Spleen (tissue), 11 donors: ENCODE measurements around the gene EML3. TPM values are rescaled to one million over a fixed set of nuclear protein-coding genes. Genes with fewer than 3 reads are reported as not detected.

ENCODE experiments used
- DNase-seq: peaks from one replicate; pipeline ENCODE4 v3.0.0-alpha.2; 2020
- H3K27ac ChIP-seq, 8 donors: fragments of 200-600 bp; sonication (generic) in 7 of 8; 1 replicate in 4 of 8; 2 replicates in 4 of 8; pipeline versions ENCODE4 v1.5.0 to v1.8.0; 2016 to 2021; ENCODE audit warnings: inconsistent platforms in 4 of 8, mild to moderate bottlenecking in 4 of 8, moderate library complexity in 1 of 8
- H3K27me3 ChIP-seq, 7 donors: fragments of 200-600 bp; sonication (generic) in 6 of 7; replicated peaks in 1 of 7; 1 replicate in 4 of 7; 2 replicates in 3 of 7; pipeline versions ENCODE4 v1.5.0 to v1.8.0; 2016 to 2021; ENCODE audit warnings: inconsistent platforms in 3 of 7, mild to moderate bottlenecking in 1 of 7
- H3K36me3 ChIP-seq, 6 donors: fragments of 200-600 bp; sonication (generic) in 5 of 6; 1 replicate in 4 of 6; 2 replicates in 2 of 6; pipeline versions ENCODE4 v1.5.0 to v1.8.0; 2016 to 2021; ENCODE audit warnings: inconsistent platforms in 2 of 6
- H3K4me1 ChIP-seq, 6 donors: fragments of 200-600 bp; sonication (generic) in 5 of 6; 1 replicate in 3 of 6; 2 replicates in 3 of 6; pipeline versions ENCODE4 v1.5.0 to v1.8.0; 2016 to 2021; ENCODE audit warnings: inconsistent platforms in 3 of 6
- H3K4me3 ChIP-seq, 8 donors: fragments of 200-600 bp; sonication (generic) in 7 of 8; 1 replicate in 4 of 8; 2 replicates in 4 of 8; pipeline versions ENCODE4 v1.5.0 to v1.8.0; 2016 to 2021; ENCODE audit warnings: inconsistent platforms in 4 of 8, mild to moderate bottlenecking in 4 of 8, moderate library complexity in 2 of 8
- H3K9me3 ChIP-seq, 8 donors: fragments of 200-600 bp; sonication (generic) in 7 of 8; 1 replicate in 4 of 8; 2 replicates in 4 of 8; pipeline versions ENCODE4 v1.5.0 to v1.8.0; 2016 to 2021; ENCODE audit warnings: inconsistent platforms in 4 of 8
- POLR2A ChIP-seq, 3 donors: fragments of 450-650 bp; IDR thresholded peaks; one replicate each; pipeline ENCODE4 v1.5.1; 2017; ENCODE audit warnings: antibody characterized with exemption in 3 of 3, mild to moderate bottlenecking in 1 of 3
- POLR2AphosphoS5 ChIP-seq, 3 donors: sonication (generic); formaldehyde crosslinking; IDR thresholded peaks; one replicate each; pipeline ENCODE4 v1.5.1; 2017; ENCODE audit warnings: antibody characterized with exemption in 3 of 3
- WGBS, 5 donors: extraction: QIAGEN DNeasy Blood & Tissue Kit in 3 of 5; methylation state at CpG; one replicate each; pipeline versions ENCODE4 v1.1.5 to v1.1.7; 2013 to 2018; 5-methylcytosine and 5-hydroxymethylcytosine counted together
- intact Hi-C: fragments of 100-400 bp; cut with DNase I; formaldehyde crosslinking; loops from one replicate; pipeline ENCODE4 v1.15.0; 2023; ENCODE audit warnings: low total_unique reads
- polyA plus RNA-seq, 3 donors: library from polyadenylated mRNA; stranded (reverse); fragments of 200-250 nt; gene quantifications; one replicate each; pipeline ENCODE4 v1.2.1, GENCODE V29; 2013
- total RNA-seq, 7 donors: library from RNA; depleted of rRNA in 3 of 7; stranded (reverse); fragments of >200 nt in 3 of 7; fragmentation: NEBNext Ultra II Directional in 4 of 7; extraction: Animal tissue kit (Norgen Biotek cat#: 25700) in 4 of 7; gene quantifications; one replicate each; pipeline versions ENCODE4 v1.1.0 to v1.2.1, GENCODE V29; 2016 to 2021
- TF ChIP-seq, protein P1 (sequence below), 11 experiments: fragments of 200-600 bp in 7 of 11; fragments of 450-650 bp in 4 of 11; sonication (generic) in 4 of 11; IDR thresholded peaks in 8 of 11; conservative IDR thresholded peaks in 3 of 11; 1 replicate in 7 of 11; 2 replicates in 4 of 11; pipeline versions ENCODE4 v1.4.0 to v1.8.0; 2016 to 2021; ENCODE audit warnings: antibody characterized with exemption in 11 of 11, inconsistent platforms in 4 of 11, mild to moderate bottlenecking in 1 of 11
- donor health status: healthy with polysubstance abuse.
- donor health status: DM: no; HTN: no; CAD: no; lungs with moderate emphysema.
- donor health status: DM: no; HTN: no; CAD: no.
- donor health status: Bipolar disorder and iron deficiency.
- donor health status: healthy.
- donor health status: DM: no; HTN: no; CAD: no.
- donor health status: DM: yes; HTN: yes; CAD: no.

EML3 gene
- total and polyA plus RNA-seq, 10 donors, result 46.7 to 159 (median 112) TPM

DNA sequence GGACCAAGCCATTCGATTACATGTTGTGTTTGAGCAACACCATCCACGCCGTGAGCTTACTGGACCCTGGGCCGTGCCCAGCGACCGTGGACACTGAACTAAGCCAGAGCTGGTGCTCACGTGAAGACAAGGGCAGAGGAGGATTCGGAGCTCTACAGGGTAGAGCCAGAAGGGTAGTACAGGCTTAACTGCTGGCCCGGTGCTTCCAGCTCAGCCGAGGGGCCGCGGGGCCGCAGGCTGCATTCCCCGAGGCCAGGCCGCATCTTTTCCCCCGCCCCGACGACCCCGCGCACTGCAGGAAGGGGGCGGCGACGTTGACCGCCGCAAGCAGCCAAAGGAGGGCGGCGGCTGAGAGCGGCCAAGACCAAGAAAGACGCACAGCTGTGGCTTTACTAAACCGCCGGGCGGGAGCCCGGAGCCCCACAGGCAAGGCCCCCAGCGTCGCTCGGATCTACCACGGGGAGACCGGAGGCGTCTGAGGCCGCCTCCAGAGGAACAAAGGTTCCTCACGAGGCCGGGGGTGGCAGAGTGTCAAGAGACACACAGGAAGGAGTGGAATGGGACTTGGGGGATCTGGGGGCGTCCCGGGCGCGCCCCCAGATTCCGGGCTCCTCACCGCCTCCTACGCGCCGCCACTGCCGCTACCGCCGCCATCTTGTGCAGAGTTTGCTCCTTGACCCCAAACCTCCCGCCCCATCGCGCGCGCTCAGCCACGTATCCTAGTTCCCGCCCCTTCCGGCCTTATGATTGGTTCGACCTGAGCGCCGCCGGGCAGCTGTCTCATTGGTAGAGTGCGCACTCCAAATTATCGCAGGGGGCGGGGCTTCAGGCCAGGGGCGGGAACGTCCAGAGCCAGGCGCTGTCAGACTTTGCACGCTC lies 33.6 kb upstream of the EML3 start, which contains the start of gene GANAB:
Gene GANAB (minus strand): TSS at position 668 of the 879 bp plus-strand sequence. CDS start 14 bp downstream, at position 654.
- Histone ChIP-seq H3K9me3 (no peaks in the 10 kb centered on the region), H3K27ac (peak within 1 kb of the TSS; percentile 89 to 98 (median 94)), H3K4me1 (peaks cover 20 to 84% (median 41%) of the 10 kb centered on the region in 6 donors), H3K4me3 (peak within 1 kb of the TSS; percentile 84 to 99 (median 96)), H3K27me3 (no peaks in the 10 kb centered on the region), H3K36me3 (peaks cover 0 to 64% (median 43%) of the 10 kb centered on the region in 6 donors)
- 0 to 1% (median 1%) methylated on average over 52 to 73 of the region's 73 CpGs for WGBS, 5 donors
- intact Hi-C loops, result no loop called here
- TF ChIP-seq, protein P1, sequence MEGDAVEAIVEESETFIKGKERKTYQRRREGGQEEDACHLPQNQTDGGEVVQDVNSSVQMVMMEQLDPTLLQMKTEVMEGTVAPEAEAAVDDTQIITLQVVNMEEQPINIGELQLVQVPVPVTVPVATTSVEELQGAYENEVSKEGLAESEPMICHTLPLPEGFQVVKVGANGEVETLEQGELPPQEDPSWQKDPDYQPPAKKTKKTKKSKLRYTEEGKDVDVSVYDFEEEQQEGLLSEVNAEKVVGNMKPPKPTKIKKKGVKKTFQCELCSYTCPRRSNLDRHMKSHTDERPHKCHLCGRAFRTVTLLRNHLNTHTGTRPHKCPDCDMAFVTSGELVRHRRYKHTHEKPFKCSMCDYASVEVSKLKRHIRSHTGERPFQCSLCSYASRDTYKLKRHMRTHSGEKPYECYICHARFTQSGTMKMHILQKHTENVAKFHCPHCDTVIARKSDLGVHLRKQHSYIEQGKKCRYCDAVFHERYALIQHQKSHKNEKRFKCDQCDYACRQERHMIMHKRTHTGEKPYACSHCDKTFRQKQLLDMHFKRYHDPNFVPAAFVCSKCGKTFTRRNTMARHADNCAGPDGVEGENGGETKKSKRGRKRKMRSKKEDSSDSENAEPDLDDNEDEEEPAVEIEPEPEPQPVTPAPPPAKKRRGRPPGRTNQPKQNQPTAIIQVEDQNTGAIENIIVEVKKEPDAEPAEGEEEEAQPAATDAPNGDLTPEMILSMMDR (IDR thresholded peaks at IDR 0.05 in 8 of 11, conservative IDR thresholded peaks at IDR 0.05 in 3 of 11), result peak in 2 of 11 experiments; percentile 9 to 27
- peak; percentile 94 to 97 (median 97) for TF ChIP-seq POLR2AphosphoS5 (IDR thresholded peaks at IDR 0.05)
- peak in 2 of 3 donors; percentile 43 to 70 for TF ChIP-seq POLR2A (IDR thresholded peaks at IDR 0.05)
- DNase-seq, result peak; percentile 99

DNA sequence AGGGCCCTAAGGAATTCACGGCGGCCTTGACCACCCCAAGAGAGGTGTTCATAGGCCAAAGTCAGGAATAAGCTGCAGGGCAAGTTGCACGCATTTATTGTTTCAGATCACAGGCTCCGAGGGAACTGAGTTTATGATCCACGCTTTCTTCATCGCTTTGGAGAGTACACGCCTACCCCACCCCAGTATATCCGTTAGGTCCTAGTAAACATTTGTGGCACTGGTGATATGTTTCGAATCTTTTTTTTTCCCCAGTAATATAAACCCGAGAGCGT lies 33.0 kb upstream of the EML3 start:
- H3K4me3 ChIP-seq, result peak overlapping the region; percentile 84 to 99 (median 96)
- H3K9me3 ChIP-seq, result no peaks in the 10 kb centered on the region
- WGBS, 5 donors, result 12 to 18% (median 16%) methylated on average over 11 of the region's 11 CpGs
- intact Hi-C loops, result no loop called here
- peak overlapping the region; percentile 89 to 98 (median 94) for H3K27ac ChIP-seq
- peaks cover 20 to 84% (median 37%) of the 10 kb centered on the region in 6 donors for H3K4me1 ChIP-seq
- H3K27me3 ChIP-seq, result no peaks in the 10 kb centered on the region
- no peak for DNase-seq
- H3K36me3 ChIP-seq, result peaks cover 0 to 64% (median 43%) of the 10 kb centered on the region in 6 donors
- no peak for TF ChIP-seq POLR2A (IDR thresholded peaks at IDR 0.05)
- TF ChIP-seq POLR2AphosphoS5 (IDR thresholded peaks at IDR 0.05), result no peak
- TF ChIP-seq, protein P1 (IDR thresholded peaks at IDR 0.05 in 8 of 11, conservative IDR thresholded peaks at IDR 0.05 in 3 of 11), result no peak

- Histone ChIP-seq H3K36me3 (peaks cover 0 to 58% (median 40%) of the 10 kb centered on the region in 6 donors), H3K9me3 (no peaks in the 10 kb centered on the region), H3K4me3 (no peak overlapping the region), H3K27ac (no peak overlapping the region), H3K27me3 (no peaks in the 10 kb centered on the region), H3K4me1 (peaks cover 20 to 87% (median 35%) of the 10 kb centered on the region in 6 donors)
- intact Hi-C loops, result no loop called here
- no peak for TF ChIP-seq POLR2AphosphoS5 (IDR thresholded peaks at IDR 0.05)
- TF ChIP-seq, protein P1 (IDR thresholded peaks at IDR 0.05 in 8 of 11, conservative IDR thresholded peaks at IDR 0.05 in 3 of 11), result no peak
- TF ChIP-seq POLR2A (IDR thresholded peaks at IDR 0.05), result no peak
- WGBS, 5 donors, result 76 to 93% (median 80%) methylated on average over 8 of the region's 8 CpGs
- DNase-seq, result no peak
These were observed 31.6 kb upstream of the EML3 start for GRCh38 chr11:62644220-62644619.

DNA sequence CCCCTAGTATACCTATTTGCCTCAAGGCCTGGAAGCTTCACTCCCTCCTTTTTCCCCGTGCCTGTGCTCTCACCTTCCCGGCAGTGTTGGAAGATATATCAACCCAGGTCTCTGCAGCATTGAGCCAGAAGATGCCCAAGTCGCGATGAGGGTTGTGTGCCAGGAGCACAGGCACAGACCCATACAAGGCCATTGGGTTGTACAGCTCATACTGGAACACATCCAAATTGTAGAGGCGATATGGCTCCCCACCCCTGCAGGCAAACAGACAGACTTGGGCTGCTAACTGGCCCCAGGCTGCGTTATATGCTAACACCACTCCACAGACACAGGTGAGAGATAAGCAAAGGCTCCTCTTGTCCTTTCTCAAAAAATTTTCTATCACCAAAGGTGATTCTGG lies 19.9 kb upstream of the EML3 start:
- Histone ChIP-seq H3K27me3 (no peaks in the 10 kb centered on the region), H3K9me3 (no peaks in the 10 kb centered on the region), H3K4me3 (no peak overlapping the region), H3K36me3 (peaks cover 9 to 100% (median 94%) of the 10 kb centered on the region in 6 donors), H3K4me1 (peaks cover 0 to 28% (median 3%) of the 10 kb centered on the region in 6 donors), H3K27ac (no peak overlapping the region)
- DNase-seq, result no peak
- TF ChIP-seq, protein P1 (IDR thresholded peaks at IDR 0.05 in 8 of 11, conservative IDR thresholded peaks at IDR 0.05 in 3 of 11), result no peak
- TF ChIP-seq POLR2A (IDR thresholded peaks at IDR 0.05) (no peak), POLR2AphosphoS5 (IDR thresholded peaks at IDR 0.05) (no peak)
- WGBS, 5 donors, result 91 to 97% (median 96%) methylated on average over 6 of the region's 6 CpGs
- intact Hi-C loops, result no loop called here
